CD4-positive, CD25-positive, alpha-beta regulatory T cell (primary cell): Measurements from ENCODE around the gene PLXNB1. TPM values are rescaled to one million over a fixed set of nuclear protein-coding genes. Genes with fewer than 3 reads are reported as not detected.
"Not testable (repeated sequence)": the region's sequence is repeated elsewhere in the genome, so short reads cannot be mapped to it uniquely, and the experiment has no call there.

ENCODE experiments used
- ATAC-seq, 2 donors: fragments of 150-1000 bp; cut with Tn5 transposase; one replicate each; pipeline ENCODE4 v1.10.0; 2021; ENCODE audit warnings: low read depth in 2 of 2, moderate number of reproducible peaks in 2 of 2, moderate library complexity in 1 of 2
- DNase-seq, 3 donors: peaks; one replicate each; pipeline versions ENCODE4 v3.0.0 to v3.0.0-alpha.2; 2012 to 2022; ENCODE audit warnings: mixed read lengths in 1 of 3
- H3K27ac ChIP-seq: one replicate; pipeline ENCODE4 v1.7.0; 2013; ENCODE audit warnings: mild to moderate bottlenecking, low read length; ENCODE audit not compliant: insufficient read depth, poor library complexity, severe bottlenecking
- H3K27me3 ChIP-seq: one replicate; pipeline ENCODE4 v1.7.0; 2013; ENCODE audit warnings: low read length; ENCODE audit not compliant: control insufficient read depth, insufficient read depth
- H3K36me3 ChIP-seq: one replicate; pipeline ENCODE4 v1.7.0; 2013; ENCODE audit warnings: mild to moderate bottlenecking, low read length, moderate library complexity; ENCODE audit not compliant: control insufficient read depth, insufficient read depth
- H3K4me1 ChIP-seq: 2 replicates; pipeline ENCODE4 v1.7.0; 2013; ENCODE audit warnings: mild to moderate bottlenecking, low read length; ENCODE audit not compliant: insufficient read depth, control insufficient read depth, poor library complexity, severe bottlenecking
- H3K4me3 ChIP-seq: one replicate; pipeline ENCODE4 v1.7.0; 2013; ENCODE audit warnings: low read depth, mild to moderate bottlenecking, low read length, moderate library complexity
- H3K9me3 ChIP-seq, 2 experiments: 1 replicate in 1 of 2; 2 replicates in 1 of 2; pipeline ENCODE4 v1.7.0; 2013; ENCODE audit warnings: low read length in 2 of 2, mild to moderate bottlenecking in 1 of 2, moderate library complexity in 1 of 2; ENCODE audit not compliant: control insufficient read depth in 2 of 2
- H3K27ac Mint-ChIP-seq, 3 donors: one replicate each; pipeline ENCODE4 v1.8.0; 2020 to 2022; ENCODE audit warnings: mild to moderate bottlenecking in 3 of 3, mixed read lengths in 3 of 3, moderate library complexity in 2 of 3
- H3K27me3 Mint-ChIP-seq: one replicate; pipeline ENCODE4 v1.8.0; 2022; ENCODE audit warnings: mild to moderate bottlenecking, mixed read lengths
- H3K36me3 Mint-ChIP-seq: one replicate; pipeline ENCODE4 v1.8.0; 2020; ENCODE audit warnings: mixed read lengths
- H3K4me1 Mint-ChIP-seq, 4 donors: one replicate each; pipeline ENCODE4 v1.8.0; 2020 to 2022; ENCODE audit warnings: mixed read lengths in 4 of 4, mild to moderate bottlenecking in 1 of 4
- H3K4me3 Mint-ChIP-seq, 4 donors: one replicate each; pipeline ENCODE4 v1.8.0; 2020 to 2022; ENCODE audit warnings: mild to moderate bottlenecking in 4 of 4, mixed read lengths in 4 of 4, moderate library complexity in 3 of 4
- H3K9me3 Mint-ChIP-seq, 7 donors: one replicate each; pipeline ENCODE4 v1.8.0; 2020 to 2022; ENCODE audit warnings: mixed read lengths in 7 of 7, mild to moderate bottlenecking in 3 of 7, moderate library complexity in 2 of 7
- polyA plus RNA-seq, 4 donors: library from polyadenylated mRNA; unstranded; fragments of 300-500 nt; fragmentation: Illumina TruSeq; gene quantifications; one replicate each; pipeline ENCODE4 v1.2.3, GENCODE V29; 2021
- total RNA-seq: library from RNA; stranded (reverse); gene quantifications from one replicate; pipeline ENCODE4 v1.2.3, GENCODE V29; 2022

Gene PLXNB1
- total and polyA plus RNA-seq, 5 donors from 2014 or later = 0.07 to 5.2 TPM; not detected in 3

DNA sequence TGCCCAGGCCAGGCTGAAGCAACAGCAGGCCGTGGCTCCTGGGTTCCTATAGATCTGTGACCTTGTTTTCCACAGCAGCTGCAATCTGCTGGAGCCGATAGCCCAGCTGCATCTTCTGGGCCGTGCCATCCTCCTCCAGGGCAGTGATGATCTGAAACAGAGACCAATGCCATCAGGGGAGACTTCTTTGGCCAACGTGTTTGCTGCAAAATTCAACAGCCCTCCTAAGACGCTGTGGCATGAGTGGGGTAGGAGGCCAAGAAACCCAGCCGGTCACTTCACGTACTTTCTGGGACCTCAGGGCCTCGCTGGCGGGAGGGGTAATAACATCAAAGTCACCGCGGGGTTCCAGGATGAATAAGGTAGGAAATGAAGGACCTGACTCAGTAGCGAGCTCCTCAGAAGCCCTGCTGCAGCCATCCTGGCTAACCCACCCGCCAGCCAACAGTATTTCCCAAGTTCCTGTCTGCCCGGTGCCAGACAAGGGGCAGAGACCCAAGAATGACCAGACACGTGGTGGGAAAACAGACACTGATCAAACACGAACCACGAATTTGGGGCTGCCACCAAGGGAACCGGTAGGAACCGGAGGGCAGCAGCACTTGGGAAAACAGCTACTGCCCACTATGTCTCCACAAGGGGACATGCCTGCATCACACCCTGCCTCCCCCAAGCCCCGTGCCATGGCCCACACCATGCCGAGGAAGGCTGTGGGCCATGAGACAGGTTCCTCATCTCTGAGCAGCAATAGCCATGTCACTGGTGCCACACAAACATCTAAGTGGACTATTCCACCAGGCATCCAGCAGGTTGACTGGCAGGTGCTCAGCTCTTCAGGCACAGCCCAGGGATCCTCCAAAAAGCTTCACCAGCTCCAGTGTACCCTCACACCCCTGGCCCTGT is 25.2 kb downstream of the PLXNB1 start:
- Histone ChIP-seq H3K9me3 (no peaks in the 10 kb centered on the region), H3K27ac (no peak overlapping the region), H3K27me3 (no peaks in the 10 kb centered on the region), H3K36me3 (no peaks in the 10 kb centered on the region), H3K4me3 (no peak overlapping the region), H3K4me1 (no peaks in the 10 kb centered on the region)
- Mint-ChIP-seq H3K27me3 (peaks cover 9% of the 10 kb centered on the region), H3K36me3 (no peaks in the 10 kb centered on the region), H3K9me3 (peaks cover 0 to 1% (median 0%) of the 10 kb centered on the region in 7 donors), H3K4me3 (no peak overlapping the region), H3K4me1 (peaks cover 0 to 4% (median 0%) of the 10 kb centered on the region in 4 donors), H3K27ac (no peak overlapping the region)
- no peak for DNase-seq
- ATAC-seq = no peak

DNA sequence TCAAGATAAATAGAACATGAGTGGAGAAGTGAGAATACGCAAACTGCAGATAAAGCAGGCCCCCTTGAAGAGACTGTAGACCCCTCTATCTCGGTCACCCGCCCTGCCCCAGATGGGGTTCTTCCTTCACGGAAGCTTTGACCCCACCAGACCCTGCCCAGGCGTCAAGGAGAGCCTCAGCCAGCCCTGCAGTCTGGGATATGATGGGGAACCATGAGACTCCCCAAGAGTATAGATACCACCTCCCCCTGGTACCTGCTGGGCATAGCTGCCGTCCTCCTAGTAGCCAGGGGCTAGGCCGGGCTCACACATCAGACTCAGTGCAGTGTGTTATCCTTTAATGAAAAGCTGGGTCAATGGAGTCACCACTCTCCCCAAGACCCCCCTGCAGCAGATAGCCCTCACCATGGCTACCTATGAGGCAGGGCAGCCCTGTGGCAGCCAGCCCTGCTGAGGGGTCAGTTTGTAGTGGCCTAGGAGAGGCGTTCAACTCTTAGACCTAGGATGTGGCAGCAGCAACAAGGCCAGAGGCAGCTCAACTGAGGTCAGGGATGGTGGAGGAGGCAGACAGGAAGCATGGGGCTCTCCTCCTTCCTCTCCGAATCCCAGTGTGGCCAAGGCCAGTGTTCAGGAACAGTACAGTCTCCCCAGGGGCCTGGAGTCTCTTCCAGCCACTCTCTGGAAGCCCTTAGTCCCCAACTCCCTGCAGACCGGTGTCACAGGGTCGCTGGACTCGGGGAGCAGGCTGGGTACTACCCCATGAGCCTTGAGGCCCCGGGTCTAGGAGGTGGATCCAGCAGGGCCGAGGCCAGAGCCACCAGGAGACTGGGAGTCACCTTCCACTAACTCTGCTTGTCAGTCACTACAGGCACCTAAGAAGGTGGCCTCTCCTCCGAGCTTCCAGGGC is 26.1 kb downstream of the PLXNB1 start:
- DNase-seq = no peak
- H3K9me3 ChIP-seq = no peaks in the 10 kb centered on the region
- Mint-ChIP-seq H3K4me1 (peaks cover 0 to 4% (median 0%) of the 10 kb centered on the region in 4 donors), H3K27me3 (peaks cover 9% of the 10 kb centered on the region), H3K36me3 (no peaks in the 10 kb centered on the region), H3K9me3 (peaks cover 0 to 1% (median 0%) of the 10 kb centered on the region in 7 donors), H3K4me3 (no peak overlapping the region), H3K27ac (no peak overlapping the region)
- no peak overlapping the region for H3K4me3 ChIP-seq
- ATAC-seq = no peak
- no peak overlapping the region for H3K27ac ChIP-seq
- H3K36me3 ChIP-seq = no peaks in the 10 kb centered on the region
- no peaks in the 10 kb centered on the region for H3K27me3 ChIP-seq
- H3K4me1 ChIP-seq = no peaks in the 10 kb centered on the region

DNA sequence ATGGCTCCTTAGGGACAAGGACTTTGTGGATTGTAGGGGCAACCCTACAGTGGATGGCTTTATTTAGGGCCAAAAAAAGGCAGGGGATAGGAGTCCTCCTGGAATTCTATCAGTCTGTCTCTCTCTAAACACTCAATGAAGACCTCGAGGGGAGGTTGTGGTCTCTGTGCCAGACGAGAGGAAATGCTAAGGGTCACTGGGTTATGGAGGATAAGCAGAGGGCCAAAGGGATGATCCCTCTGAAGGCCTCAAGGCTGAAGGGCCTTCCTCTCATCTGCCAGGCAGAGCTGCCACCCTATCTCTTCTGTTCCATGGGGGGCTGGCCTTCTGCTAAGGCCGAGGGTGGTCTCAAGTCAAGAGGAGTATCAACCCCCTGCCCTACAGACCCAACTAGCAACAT is 27.0 kb downstream of the PLXNB1 start:
- no peaks in the 10 kb centered on the region for H3K36me3 Mint-ChIP-seq
- no peak for ATAC-seq
- H3K4me1 ChIP-seq = no peaks in the 10 kb centered on the region
- H3K4me3 Mint-ChIP-seq = no peak overlapping the region
- H3K9me3 ChIP-seq = no peaks in the 10 kb centered on the region
- H3K9me3 Mint-ChIP-seq = peaks cover 0 to 1% (median 0%) of the 10 kb centered on the region in 7 donors
- no peaks in the 10 kb centered on the region for H3K36me3 ChIP-seq
- peaks cover 0 to 4% (median 0%) of the 10 kb centered on the region in 4 donors for H3K4me1 Mint-ChIP-seq
- H3K27ac Mint-ChIP-seq = no peak overlapping the region
- no peak for DNase-seq
- H3K27ac ChIP-seq = no peak overlapping the region
- H3K27me3 ChIP-seq = no peaks in the 10 kb centered on the region
- H3K27me3 Mint-ChIP-seq = peaks cover 9% of the 10 kb centered on the region
- H3K4me3 ChIP-seq = no peak overlapping the region

DNA sequence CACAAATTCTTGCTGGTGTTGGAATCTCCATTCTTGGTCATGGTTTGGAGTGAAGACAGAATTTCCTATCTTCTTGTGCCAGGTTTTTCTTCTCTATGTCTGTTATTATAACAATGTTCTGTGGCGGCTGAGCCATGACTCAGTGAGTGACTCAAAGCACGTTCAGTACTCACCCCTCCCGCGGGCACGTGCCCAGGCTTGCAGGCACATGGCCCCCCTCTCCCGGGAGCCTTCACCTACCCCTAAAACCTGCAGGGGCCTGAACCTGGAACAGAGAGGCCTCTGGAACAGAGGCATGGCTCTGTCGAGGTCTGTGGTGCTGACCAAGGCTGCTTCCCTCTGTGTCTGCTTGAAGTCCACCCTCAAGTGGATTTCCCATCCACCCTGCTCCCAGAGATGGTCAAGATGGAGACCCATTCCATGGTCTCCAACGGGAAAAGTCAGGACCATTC is 27.6 kb downstream of the PLXNB1 start:
- Histone ChIP-seq H3K27ac (no peak overlapping the region), H3K36me3 (no peaks in the 10 kb centered on the region), H3K27me3 (no peaks in the 10 kb centered on the region), H3K4me3 (no peak overlapping the region), H3K4me1 (no peaks in the 10 kb centered on the region), H3K9me3 (no peaks in the 10 kb centered on the region)
- H3K9me3 Mint-ChIP-seq = peaks cover 0 to 1% (median 0%) of the 10 kb centered on the region in 7 donors
- ATAC-seq (no peak), DNase-seq (no peak)
- peaks cover 10% of the 10 kb centered on the region for H3K27me3 Mint-ChIP-seq
- H3K4me3 Mint-ChIP-seq = no peak overlapping the region
- no peaks in the 10 kb centered on the region for H3K36me3 Mint-ChIP-seq
- no peak overlapping the region for H3K27ac Mint-ChIP-seq
- H3K4me1 Mint-ChIP-seq = peaks cover 0 to 4% (median 0%) of the 10 kb centered on the region in 4 donors

DNA sequence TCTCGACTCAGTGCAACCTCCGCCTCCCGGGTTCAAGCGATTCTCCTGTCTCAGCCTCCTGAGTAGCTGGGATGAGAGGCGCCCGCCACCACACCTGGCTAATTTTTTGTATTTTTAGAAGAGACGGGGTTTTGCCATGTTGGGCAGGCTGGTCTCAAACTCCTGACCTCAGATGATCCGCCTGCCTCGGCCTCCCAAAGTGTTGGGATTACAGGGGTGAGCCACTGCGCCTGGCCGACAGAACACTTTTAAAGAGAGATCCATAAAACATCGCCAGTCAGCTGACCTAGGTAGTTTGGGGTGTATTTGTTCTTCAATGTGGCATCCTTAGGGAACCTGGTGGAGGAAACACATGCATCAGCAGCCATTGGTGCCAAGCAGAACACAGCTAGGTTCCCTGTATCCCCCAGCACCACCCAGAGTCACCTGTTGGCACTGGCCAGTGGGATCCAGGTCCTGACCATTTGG is 28.4 kb downstream of the PLXNB1 start:
- not testable (repeated sequence) for H3K4me1 ChIP-seq, H3K27ac Mint-ChIP-seq, DNase-seq, H3K9me3 ChIP-seq, H3K36me3 Mint-ChIP-seq, H3K4me3 Mint-ChIP-seq, H3K27me3 ChIP-seq, ATAC-seq, H3K4me3 ChIP-seq, H3K4me1 Mint-ChIP-seq, H3K27ac ChIP-seq, H3K9me3 Mint-ChIP-seq, H3K36me3 ChIP-seq
- peaks cover 16% of the 10 kb centered on the region for H3K27me3 Mint-ChIP-seq

DNA sequence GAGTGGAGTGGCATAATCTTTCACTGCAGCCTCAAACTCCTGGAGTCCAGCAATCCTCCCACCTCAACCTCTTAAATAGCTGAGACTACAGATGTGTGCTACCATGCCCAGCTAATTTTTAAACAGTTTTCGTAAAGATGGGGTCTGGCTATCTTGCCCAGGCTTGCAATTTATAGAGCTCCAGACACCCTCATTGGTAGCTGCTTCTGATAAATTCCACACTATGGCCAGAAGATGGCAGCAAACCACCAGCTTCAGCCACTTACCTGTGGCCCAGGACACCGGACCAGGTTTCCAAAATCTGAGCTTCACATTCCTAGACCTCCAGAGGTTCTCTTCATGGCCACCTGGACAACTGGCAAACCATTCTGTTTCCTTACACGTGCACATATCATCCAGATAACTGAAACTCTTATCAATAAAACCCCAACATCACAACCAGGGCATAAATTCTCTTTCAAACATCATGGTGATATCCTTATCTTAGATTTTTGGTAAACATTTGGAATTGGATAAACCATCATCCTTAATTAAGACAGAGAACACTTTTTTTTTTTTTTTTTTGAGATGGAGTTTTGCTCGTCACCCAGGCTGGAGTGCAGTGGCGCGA is 29.0 kb downstream of the PLXNB1 start:
- no peak overlapping the region for H3K4me3 Mint-ChIP-seq
- no peaks in the 10 kb centered on the region for H3K9me3 ChIP-seq
- no peaks in the 10 kb centered on the region for H3K36me3 Mint-ChIP-seq
- H3K4me1 Mint-ChIP-seq = peaks cover 0 to 4% (median 0%) of the 10 kb centered on the region in 4 donors
- peak; percentile 62 to 65 for ATAC-seq
- no peaks in the 10 kb centered on the region for H3K27me3 ChIP-seq
- H3K4me3 ChIP-seq = no peak overlapping the region
- DNase-seq = peak; percentile 64 to 76 (median 72)
- no peak overlapping the region for H3K27ac ChIP-seq
- no peaks in the 10 kb centered on the region for H3K36me3 ChIP-seq
- peaks cover 0 to 1% (median 0%) of the 10 kb centered on the region in 7 donors for H3K9me3 Mint-ChIP-seq
- H3K27ac Mint-ChIP-seq = no peak overlapping the region
- H3K4me1 ChIP-seq = no peaks in the 10 kb centered on the region
- H3K27me3 Mint-ChIP-seq = peaks cover 19% of the 10 kb centered on the region

DNA sequence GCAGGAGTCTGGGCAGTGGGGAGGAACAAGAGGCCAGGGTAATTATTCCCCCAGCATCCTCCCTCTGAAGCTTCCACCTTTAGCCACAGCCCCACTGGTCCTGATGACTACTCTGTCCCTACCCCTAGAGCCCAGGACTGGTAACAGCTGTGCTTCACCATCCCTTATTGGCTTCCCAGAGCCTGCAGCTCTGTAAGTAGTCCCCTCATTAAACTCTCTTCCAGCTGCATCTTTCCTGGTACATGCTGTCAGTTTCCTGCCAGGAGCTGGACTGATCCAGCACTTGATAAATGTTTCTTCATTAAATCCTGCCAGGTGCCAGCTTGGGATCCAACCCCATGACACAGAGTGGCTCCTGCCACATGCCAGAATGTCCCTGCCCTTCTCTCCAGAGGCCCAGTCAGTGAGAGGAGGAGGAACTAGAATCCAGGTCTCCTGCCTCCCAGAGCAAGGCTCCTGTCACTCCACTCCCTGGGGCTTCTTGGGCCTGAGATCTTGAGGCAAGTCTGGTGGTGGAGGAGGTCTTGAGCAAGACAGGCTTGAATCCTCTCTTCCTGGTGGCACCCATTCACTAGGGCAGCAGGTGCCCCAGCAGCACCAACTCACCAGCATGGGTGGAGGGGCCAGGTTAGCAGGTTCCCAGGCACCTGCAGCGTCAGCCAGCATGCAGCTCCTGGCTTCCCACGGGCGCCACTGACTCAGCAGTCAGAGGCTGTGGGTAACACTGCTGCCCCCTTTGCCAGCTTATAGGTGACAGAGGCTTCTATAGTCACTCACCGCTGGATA is 30.3 kb downstream of the PLXNB1 start:
- ATAC-seq (no peak), DNase-seq (no peak)
- Histone ChIP-seq H3K4me1 (no peaks in the 10 kb centered on the region), H3K27ac (no peak overlapping the region), H3K9me3 (no peaks in the 10 kb centered on the region), H3K27me3 (peaks cover 3% of the 10 kb centered on the region), H3K36me3 (no peaks in the 10 kb centered on the region), H3K4me3 (no peak overlapping the region)
- Mint-ChIP-seq H3K27ac (no peak overlapping the region), H3K9me3 (peaks cover 0 to 1% (median 0%) of the 10 kb centered on the region in 7 donors), H3K4me1 (peaks cover 0 to 4% (median 0%) of the 10 kb centered on the region in 4 donors), H3K4me3 (no peak overlapping the region), H3K36me3 (no peaks in the 10 kb centered on the region), H3K27me3 (peaks cover 21% of the 10 kb centered on the region)
